Body of pancreas (tissue), 4 donors: ENCODE results near the gene HSF2BP.

Experiments
- CTCF ChIP-seq, 7 experiments: fragments of 450-650 bp in 4 of 7; fragments of 200-600 bp in 3 of 7; sonication (generic) in 3 of 7; IDR thresholded peaks; one replicate each; pipeline ENCODE4 v1.5.1; 2016 to 2019; ENCODE audit warnings: antibody characterized with exemption in 7 of 7
- POLR2A ChIP-seq, 3 donors: fragments of 450-650 bp; IDR thresholded peaks; one replicate each; pipeline ENCODE4 v1.6.1; 2016; ENCODE audit warnings: antibody characterized with exemption in 3 of 3, mild to moderate bottlenecking in 2 of 3

- peak in 1 of 7 experiments; percentile 31 for TF ChIP-seq CTCF (IDR thresholded peaks at IDR 0.05)
- TF ChIP-seq POLR2A (IDR thresholded peaks at IDR 0.05) = no peak
These were observed 39.4 kb downstream of the HSF2BP start for GRCh38 chr21:43619856-43620255.
